Tibial nerve (tissue), 4 donors: ENCODE data around the gene NUTM2F.
"Not testable (repeated sequence)": the region's sequence is repeated elsewhere in the genome, so short reads cannot be mapped to it uniquely, and the experiment has no call there.

Experiments
- EP300 ChIP-seq, 2 donors: sonication (generic); formaldehyde crosslinking; IDR thresholded peaks; one replicate each; pipeline ENCODE4 v1.6.1; 2017; ENCODE audit warnings: antibody characterized with exemption in 2 of 2, mild to moderate bottlenecking in 1 of 2
- POLR2A ChIP-seq, 2 donors: fragments of 450-650 bp; IDR thresholded peaks; one replicate each; pipeline ENCODE4 v1.6.1; 2017; ENCODE audit warnings: antibody characterized with exemption in 2 of 2, mild to moderate bottlenecking in 2 of 2, moderate library complexity in 2 of 2
- TF ChIP-seq, protein P1 (sequence below), 5 experiments: fragments of 200-600 bp in 3 of 5; fragments of 450-650 bp in 2 of 5; sonication (generic) in 3 of 5; IDR thresholded peaks; one replicate each; pipeline ENCODE4 v1.5.1; 2016 to 2019; ENCODE audit warnings: antibody characterized with exemption in 5 of 5, mild to moderate bottlenecking in 3 of 5, moderate library complexity in 2 of 5

- TF ChIP-seq, protein P1, sequence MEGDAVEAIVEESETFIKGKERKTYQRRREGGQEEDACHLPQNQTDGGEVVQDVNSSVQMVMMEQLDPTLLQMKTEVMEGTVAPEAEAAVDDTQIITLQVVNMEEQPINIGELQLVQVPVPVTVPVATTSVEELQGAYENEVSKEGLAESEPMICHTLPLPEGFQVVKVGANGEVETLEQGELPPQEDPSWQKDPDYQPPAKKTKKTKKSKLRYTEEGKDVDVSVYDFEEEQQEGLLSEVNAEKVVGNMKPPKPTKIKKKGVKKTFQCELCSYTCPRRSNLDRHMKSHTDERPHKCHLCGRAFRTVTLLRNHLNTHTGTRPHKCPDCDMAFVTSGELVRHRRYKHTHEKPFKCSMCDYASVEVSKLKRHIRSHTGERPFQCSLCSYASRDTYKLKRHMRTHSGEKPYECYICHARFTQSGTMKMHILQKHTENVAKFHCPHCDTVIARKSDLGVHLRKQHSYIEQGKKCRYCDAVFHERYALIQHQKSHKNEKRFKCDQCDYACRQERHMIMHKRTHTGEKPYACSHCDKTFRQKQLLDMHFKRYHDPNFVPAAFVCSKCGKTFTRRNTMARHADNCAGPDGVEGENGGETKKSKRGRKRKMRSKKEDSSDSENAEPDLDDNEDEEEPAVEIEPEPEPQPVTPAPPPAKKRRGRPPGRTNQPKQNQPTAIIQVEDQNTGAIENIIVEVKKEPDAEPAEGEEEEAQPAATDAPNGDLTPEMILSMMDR (IDR thresholded peaks at IDR 0.05) = not testable (repeated sequence)
- not testable (repeated sequence) for TF ChIP-seq POLR2A, EP300 (IDR thresholded peaks at IDR 0.05)
Observed at GRCh38 chr9:94341703-94342102, 13.3 kb upstream of the NUTM2F start.
